ENCODE results near the gene INAFM2.

The INAFM2 gene

DNA sequence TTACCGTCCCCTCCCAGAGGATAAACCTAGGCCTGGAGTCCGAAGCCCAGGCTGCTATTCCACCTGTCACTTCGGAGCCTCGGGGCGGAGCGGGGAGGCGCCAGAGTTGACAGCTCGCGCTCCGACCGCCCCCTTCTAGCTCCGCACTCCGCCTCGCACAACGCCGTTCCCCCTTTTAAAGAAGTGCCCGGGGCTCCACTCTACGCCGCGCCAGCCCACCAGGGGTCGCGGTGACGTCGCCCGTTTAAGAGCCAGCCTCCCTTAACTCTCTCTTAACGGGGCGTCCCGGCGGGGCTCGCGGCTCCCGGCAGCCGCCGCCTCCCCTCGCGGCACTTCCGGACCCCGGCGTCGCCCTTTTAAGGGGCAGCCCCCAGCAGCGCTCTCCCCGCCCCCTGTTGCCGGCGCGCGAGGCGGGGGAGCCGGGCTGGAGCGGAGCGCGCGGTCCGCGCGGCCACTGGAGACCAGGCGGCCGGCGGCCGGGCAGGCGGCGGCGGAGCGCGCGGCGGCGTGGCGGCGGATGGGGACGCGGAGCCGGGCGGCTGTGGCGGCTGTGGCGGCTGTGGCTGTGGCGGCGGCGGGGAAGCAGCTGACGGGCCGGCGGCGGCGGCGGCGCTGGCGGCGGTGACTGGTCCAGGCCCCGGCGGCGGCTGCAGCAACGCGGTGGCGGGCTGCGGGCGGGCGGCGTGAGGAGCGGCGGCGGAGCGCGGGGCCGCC is at the start of gene INAFM2:
INAFM2 (plus strand) TSS at position 454 of the 714 bp plus-strand sequence. CDS start 364 bp downstream, outside the sequence.
- peak; percentile 91 for DNase-seq (ENCODE audit: low read depth)

DNA sequence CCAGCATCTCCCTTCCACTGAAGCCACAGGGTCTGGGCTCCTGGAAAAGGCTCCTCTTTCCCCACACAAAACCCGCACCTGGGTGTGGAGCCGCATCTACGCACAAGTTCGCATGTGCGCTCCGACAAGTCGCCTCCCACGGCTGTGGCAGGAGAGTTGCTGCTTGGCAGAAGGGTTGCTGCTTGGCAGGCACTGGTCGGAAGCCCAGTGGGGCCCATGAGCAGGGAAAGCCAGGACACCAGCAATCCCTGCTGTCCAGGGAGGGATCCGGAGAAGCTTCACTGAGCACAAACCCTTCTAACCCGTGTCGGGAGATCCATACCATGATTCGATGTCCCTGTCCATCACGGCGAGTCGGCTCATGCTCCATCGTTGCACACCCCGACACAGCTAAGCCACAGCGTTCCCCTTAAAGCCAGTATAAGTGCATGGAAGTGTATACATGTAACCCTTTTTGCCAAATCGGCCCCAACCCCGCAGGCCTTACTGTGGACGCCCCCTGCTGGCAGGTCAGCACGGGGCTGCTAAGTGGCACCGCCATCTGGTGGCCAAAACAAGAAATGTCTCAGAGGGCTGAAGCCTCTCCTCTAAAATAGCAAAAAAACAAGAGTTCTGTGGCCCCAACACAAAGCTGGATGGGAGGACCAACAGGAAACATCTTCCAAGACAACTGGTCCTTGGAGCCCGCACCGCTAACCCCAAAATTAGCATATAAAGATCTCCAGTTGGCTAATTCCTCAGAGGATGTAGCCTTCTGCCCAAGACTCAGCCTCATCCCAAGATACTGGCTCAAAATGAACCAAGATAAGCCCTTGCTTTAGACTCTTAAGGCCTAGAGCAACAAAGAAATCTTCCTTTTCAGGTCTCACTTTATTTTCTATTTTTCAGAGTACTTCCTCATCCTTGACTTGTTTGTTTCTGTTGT is 48.9 kb upstream of the INAFM2 start:
- DNase-seq (ENCODE audit: low read depth) = peak; percentile 71

DNA sequence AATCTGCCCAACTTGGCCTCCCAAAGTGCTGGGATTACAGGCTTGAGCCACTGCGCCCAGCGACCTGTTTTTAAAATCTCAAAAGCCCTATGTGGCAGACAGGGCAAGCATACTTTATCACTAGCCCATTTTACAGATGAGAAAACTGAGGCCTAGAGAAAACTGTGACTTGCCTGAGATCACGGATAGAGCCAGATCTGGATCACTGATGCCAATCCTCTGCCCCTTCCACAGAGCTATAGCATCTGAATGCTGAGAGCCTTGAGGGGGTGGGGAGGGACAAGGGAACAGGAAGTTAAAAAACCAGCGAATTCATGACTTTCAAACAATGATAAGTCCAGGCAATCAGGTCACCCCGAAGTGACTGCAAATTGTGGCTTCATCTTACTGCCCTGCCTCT is 48.0 kb upstream of the INAFM2 start:
- DNase-seq (ENCODE audit: low read depth) = no peak

DNA sequence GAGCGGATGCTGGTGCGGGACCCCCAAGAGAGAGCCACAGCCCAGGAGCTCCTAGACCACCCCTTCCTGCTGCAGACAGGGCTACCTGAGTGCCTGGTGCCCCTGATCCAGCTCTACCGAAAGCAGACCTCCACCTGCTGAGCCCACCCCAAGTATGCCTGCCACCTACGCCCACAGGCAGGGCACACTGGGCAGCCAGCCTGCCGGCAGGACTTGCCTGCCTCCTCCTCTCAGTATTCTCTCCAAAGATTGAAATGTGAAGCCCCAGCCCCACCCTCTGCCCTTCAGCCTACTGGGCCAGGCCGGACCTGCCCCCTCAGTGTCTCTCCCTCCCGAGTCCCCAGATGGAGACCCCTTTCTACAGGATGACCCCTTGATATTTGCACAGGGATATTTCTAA is 47.5 kb upstream of the INAFM2 start:
- no peak for DNase-seq (ENCODE audit: low read depth)

DNA sequence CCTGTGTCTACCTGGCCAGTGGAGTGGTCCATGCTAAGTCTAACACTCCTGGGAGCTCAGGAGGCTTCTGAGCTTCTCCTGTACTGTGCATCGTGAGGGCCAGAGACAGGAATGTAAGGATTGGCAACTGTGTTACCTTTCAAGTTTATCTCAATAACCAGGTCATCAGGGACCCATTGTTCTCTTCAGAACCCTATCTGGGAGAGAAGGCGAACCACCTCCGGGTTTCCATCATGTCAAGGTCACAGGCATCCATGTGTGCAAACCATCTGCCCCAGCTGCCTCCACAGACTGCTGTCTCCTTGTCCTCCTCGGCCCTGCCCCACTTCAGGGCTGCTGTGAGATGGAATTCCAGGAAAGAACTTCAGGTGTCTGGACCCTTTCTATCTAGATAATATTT is 46.6 kb upstream of the INAFM2 start:
- no peak for DNase-seq (ENCODE audit: low read depth)

DNA sequence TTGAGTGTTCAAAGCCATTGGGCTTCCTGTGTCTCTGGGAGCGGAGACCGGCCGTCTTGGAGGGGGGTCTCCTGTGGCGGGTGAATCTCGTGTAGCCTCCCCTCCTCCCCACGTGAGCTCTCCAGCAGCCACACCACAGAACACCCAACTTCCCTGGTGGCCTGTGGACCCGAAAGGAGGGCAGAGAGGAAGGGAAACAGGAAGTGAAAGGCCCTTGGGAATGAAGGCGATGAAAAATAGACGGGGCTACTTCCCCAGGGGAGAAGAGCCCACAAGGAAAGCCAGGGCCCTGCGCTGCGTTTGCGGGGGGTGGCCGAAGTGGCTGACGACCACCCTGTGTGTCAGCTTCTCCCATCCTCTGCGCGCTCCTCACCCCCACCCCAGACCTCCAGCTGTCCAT is 46.0 kb upstream of the INAFM2 start:
- no peak for DNase-seq (ENCODE audit: low read depth)

DNA sequence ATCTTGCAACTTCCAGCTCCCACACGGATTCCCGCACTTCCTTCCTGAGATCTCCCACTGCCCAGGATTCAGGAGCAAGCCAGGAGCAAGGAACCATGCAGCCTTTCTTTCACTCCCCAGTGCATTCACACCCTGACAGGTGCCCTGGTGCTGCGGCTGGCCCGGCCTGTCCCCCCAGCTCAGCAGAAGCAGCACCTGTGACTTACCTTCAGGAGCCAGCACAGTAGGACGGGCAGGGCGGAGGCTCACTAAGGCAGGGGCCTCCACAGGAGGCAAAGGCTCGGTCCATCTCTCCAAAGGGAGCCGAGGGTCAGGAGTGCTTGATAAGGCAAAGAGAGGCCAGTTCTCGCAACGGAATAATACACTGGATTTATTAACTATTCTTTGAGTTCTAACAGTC is 45.5 kb upstream of the INAFM2 start:
- no peak for DNase-seq (ENCODE audit: low read depth)

DNA sequence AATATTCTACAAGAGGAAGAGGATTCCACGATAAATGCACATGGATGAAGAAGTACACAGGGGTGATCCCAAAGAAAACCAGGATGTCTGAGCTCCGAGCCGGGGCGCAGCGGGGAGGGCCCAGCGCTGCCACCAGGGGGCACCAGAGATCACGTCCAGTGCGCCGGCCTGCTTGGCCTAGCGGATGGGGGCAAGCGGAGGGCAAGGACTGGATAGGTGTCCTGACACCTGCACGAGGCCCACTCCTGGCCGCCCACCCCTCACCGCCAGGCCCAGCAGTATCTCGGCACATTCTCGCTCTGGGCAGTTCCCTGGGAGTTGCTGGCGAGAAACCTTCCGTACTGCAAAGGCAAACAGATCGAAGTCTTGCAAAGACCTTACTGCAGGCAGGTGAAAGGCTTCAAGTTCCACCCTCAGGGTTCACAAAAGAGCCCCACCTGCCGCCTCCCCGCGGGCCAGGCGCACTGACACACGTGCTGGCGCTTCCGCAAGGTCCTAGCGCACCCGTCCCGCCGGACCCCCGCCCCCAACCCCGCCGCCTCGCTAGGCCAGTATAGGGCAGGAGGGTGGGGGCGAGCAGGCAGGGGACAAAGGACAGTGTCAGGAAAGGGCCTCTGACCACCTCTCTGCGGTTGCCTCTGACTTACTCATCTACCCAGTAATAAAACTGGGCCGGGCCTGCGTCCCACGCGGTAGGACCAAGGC is 43.9 kb upstream of the INAFM2 start:
- DNase-seq (ENCODE audit: low read depth) = peak; percentile 56

DNA sequence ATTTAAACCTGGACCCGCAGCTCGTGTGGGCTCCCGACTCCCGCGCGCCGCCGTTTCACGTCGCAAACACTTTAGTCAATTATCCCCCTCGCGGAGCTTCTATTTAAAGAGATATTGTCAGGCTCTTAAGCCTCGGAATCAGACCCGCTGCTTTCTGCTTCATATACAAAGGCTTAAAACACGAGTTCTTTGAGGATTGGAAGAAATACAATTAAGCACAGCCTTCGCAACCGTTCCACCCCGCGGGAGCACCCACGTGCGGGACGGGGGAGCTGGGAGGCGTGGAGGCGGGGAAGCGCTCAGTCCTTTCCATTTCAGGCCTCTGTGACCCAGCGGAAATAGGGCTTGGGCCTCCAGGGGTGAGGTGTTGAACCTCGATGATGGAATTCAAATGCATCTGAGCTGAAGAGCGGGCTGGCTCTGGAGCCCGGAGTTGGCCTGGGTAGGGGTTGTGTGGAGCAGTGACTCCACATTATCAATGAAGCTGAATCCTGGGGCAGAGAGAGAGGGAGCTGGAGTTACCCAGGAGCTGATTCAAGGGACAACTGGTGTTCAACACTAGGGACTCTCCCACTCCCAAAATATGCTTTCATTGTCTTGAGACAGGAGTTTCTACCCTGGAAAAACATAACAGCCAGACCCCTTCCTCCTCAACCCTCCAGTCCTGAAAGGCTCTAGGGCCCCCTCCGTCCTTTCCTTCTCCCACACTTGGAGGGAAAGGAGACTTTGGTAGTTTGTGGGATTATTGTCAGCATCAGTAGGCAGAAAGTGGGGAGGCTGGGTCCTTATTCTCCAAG is 43.0 kb upstream of the INAFM2 start:
- DNase-seq (ENCODE audit: low read depth) = no peak

DNA sequence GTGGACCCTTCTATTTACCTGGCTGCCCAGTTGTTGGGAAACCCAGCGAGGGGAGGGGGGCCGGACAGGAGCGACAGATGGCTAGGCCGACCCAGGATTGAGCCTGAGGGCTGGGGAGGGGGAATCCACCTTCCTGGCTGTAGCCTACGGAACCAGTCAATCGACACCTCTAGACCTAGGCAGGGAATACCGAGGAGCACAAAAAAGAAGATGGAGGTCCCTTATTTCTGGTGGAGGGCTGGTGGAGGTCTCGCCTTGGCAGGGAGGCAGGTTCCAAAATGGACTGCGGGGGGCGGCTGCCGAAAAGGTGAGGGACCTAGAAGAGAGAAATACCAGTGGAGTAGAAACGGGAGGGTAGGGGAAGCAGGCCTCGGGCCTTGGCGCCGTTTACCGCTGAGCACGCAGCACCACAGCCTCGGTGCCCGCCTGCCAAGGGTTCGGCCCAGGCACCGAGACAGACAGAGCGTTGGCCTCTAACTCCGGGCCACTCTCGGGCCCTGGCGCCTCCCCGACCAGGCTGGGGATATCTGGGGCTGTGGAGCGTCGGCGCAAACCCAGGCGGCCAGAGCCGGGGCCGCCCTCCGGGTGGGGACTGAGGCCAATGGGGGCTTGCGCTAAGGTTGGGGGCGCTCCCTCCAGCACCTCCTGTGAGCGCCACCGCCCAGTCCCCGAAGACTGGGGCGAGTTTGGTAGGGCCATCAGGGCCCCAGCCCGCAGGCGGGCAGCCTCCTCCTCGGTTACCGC is 42.3 kb upstream of the INAFM2 start:
- DNase-seq (ENCODE audit: low read depth) = no peak

DNA sequence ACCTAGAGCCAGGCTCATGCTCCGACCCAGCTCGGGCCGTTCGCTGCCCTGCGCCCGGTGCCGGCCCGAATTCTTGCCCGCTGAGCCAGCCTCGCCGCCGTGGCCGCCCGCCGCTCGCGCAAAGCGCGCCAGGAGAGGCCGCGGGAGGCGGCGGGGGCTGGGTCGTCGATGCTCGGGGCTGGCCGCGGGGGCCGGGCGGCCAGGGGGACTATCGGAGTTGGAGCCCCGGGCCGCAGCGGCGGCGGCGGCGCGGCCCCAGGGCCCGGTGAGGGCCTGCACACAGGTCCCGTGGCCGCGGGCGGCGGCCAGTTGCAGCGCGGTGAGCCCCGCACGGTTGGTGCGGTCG is 41.7 kb upstream of the INAFM2 start:
- no peak for DNase-seq (ENCODE audit: low read depth)

DNA sequence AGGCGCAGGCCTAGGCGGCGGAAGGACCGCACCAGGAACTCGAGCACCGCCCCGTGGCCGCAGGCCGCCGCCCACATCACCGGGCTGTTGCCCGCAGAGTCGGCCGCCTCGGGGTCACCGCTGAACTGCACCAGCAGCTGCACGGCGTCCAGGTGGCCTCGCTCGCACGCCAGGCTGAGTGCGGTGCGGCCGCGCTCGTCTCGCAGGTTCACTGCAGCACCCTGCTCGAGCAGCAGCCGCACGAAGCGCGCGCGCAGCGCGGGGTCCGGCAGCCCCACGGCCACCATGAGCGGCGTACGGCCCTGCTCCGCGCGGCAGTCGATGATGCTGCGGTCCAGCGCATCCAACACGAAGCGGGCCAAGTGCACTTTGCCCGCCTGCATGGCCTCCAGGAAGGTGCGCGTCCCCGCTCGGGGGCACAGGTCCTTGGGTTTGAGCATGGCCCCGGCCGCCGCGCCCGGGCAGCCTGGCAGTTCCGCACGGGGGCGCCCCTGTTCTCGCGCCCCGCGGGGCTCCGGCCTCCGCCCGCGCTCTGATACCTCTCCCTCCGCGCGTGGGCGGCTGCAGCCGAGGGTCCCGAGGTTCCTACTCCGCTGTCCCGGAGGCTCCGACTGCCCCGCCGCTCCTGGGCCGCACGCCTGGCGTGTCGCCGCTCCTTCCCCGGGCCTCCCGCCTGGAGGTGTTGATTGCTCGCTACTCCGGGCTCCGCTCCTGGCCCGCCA is 41.2 kb upstream of the INAFM2 start:
- DNase-seq (ENCODE audit: low read depth) = peak; percentile 19

DNA sequence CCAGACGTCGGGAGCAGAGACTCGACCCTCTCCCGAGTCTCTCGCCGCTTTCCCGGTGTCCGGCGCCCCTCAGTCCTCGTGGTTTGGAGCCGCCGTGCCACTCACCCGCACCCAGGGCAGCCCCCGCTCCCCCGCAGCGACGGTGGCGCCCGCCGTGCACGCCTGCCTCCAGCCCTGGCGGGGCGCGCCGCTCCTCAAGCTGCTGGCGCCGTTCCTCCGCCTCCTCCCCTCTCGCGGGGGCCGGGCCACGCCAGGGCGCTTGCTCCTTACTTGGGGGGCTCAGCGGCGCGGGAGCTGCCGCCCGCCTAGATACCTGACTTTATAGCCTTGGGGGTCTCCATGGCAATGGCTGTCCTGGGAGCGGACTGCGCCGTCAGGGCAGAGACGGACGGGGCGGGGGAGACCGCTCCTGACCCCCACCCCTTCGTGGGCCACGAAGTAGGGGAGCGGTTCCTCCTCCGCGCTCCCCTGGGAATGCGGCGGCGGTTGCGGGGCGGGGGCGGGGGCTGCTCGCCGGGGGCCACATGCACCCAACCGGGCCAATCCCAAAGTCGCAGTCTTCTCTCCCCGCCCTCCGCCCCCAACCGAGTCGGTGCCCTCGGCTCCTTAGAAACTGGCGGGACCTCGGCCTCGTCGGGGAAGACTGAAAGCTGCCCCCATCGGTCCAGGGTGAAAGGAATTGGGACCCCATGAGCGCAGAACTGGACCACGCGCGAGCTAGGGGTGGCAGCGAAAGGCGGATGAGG is 40.5 kb upstream of the INAFM2 start, which contains the start of gene ANKRD63:
ANKRD63 (minus strand) TSS at position 196 of the 746 bp plus-strand sequence. CDS start 478 bp downstream, outside the sequence.
- no peak for DNase-seq (ENCODE audit: low read depth)

DNA sequence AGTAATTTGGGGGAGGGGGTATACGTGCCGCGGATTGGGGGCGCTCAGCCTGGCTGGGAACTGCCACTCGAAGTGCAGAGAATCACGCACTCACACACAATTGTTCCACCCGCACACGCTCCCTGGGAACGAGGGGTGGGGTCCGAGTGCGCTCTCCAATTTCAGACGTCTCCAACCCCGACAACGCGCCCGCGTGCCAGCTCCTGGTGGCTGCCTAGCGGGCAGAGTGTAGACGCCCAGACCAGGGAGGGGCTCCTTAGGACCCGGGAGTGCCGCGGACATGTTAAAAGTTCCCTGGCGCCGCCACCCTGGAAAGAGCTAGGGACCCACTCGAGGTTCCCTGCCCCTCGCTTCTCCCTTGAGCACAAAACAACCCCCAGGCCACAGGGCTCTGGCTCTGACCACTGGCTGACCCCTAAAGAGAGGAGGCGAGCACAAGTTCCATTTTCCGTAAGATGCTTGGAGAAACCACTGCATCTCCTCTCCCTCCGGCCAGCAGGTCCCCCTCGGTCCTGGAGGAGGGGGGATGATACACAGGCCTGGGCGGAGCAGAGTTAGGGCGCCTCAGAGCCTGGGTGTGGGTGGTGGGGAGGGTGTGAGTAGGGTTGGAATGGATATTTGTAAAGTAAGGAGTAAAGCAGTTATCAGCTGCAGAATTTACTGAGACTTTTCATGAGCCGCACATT is 39.7 kb upstream of the INAFM2 start:
- no peak for DNase-seq (ENCODE audit: low read depth)

DNA sequence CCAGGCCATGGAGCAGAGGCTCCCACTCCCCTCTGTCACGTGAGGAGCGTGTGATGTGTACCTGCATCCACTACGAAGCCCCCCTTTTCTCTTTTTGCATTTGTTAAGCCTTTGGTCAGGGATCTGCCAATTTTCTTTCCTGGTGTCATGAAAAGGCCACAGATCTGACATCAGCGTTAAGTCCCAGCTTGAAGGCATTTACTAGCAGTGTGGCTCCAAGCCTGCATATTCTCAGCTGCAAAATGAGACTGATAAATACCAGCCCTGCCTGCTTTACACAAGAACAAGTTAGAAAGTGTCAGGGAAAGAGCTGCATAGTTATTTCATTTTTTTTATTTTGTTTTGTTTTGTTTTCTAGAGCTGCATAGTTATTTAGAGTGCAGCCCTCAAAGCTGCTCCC is 38.3 kb upstream of the INAFM2 start:
- no peak for DNase-seq (ENCODE audit: low read depth)

DNA sequence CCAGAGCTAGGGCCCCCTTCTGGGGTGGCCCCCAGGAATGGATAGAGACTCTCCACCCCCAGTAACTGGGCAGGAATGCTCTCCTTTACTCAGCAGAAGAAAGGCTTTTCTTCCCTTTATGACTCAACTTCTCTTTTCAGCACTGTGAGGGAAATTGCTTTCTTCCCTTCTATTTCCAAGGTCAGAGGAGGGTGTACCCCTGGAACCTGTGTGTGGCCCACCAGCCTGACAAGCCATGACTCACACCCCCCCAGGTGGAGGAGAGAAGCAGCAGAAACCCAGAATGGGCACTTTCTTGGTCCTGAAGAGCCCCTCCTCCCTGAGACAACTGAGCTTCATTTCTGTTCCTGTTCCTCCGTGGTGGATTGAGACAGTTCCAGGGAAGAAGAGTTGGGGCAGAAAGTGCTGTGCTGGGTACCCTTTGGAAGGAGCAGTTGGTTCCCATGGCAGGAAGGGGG is 37.9 kb upstream of the INAFM2 start:
- DNase-seq (ENCODE audit: low read depth) = no peak

DNA sequence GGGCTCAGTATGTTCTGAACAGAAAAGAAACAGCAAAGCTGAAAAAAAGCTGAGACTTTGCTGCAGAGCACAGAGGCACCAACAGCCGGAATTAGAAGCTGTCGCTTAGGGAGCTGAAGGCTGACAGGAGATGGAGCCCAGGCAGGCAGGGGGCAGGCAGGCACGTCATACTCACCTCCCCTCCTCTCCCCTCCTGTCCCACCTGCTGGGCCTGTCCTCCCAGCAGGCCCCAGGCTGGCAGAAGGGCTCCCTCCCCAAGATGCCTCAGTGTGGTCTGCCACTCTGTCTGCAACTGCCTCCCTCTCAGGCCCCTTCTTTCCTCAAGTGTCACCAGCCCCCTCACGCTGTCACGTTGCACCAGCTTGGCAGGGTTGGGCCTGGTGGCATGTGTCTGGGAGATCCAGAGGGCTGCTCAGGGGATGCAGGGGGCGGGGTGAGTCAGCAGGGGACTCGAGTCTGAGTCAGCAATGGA is 37.4 kb upstream of the INAFM2 start:
- no peak for DNase-seq (ENCODE audit: low read depth)

DNA sequence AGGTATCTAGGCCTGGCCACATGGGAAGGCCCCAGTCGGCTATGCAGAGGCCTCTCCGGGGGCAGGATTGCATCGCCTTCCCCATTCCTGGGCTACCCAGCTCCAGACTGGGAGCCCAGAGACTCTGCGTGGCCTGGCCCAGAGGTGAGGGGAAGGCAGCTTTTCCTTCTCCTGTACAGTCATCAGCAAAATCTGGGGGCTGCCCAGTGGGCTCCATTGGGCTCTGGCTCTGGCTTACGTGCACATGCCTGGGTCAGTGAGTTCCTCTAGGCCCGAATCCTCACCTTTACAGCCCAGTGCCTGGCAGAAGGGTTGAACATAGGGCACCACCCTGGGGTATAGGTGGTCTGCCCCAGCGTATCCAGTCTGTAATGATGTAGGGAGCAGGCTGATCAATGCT is 36.7 kb upstream of the INAFM2 start:
- DNase-seq (ENCODE audit: low read depth) = no peak

DNA sequence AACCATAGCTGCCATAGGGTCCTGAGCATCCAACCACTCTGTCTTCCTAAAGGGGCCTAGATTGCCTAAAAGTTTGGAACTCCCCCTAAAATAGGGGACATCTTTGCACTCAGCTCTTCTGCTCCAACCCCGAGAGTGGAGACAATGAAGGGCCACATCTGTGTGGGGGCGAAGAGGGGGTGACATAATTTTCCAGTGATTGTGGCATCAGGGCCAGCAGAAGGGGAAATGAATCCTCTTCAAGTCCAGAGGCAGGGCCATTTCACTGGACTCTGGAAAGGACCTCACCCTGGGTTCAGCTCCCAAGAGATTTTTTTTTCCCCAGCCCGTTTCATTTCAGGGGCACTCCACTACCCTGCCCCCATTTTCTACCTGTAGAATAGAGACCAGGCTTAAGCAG is 36.0 kb upstream of the INAFM2 start:
- no peak for DNase-seq (ENCODE audit: low read depth)

Measured in stimulated activated CD8-positive, alpha-beta memory T cell treated with anti-CD3 and anti-CD28 coated beads, Interleukin-4, amount 100 ng/mL, for 24 hours (primary cell).